C4-2B (cell line): ENCODE results near the gene PDGFA.

ENCODE experiments used
- H3K27ac ChIP-seq: fragments of 450-650 bp; 2 replicates; pipeline ENCODE4 v1.5.1; 2017
- CTCF ChIP-seq: fragments of 450-650 bp; conservative IDR thresholded peaks from 2 replicates; pipeline ENCODE4 v1.5.1; 2017; ENCODE audit warnings: mild to moderate bottlenecking
- ZFX ChIP-seq: fragments of 450-650 bp; IDR thresholded peaks from 2 replicates; pipeline ENCODE4 v1.6.1; 2017

The PDGFA gene

GRCh38 chr7:522951-523314 is 3.3 kb upstream of the PDGFA start:
- no peak overlapping the region for H3K27ac ChIP-seq
- no peak for TF ChIP-seq ZFX
- no peak for TF ChIP-seq CTCF

- TF ChIP-seq ZFX = no peak
- H3K27ac ChIP-seq = no peak overlapping the region
Measured at GRCh38 chr7:522071-522950, 2.7 kb upstream of the PDGFA start.

GRCh38 chr7:521221-522070 is 1.8 kb upstream of the PDGFA start:
- no peak for TF ChIP-seq ZFX
- TF ChIP-seq CTCF = no peak
- no peak overlapping the region for H3K27ac ChIP-seq

- H3K27ac ChIP-seq = no peak overlapping the region
Measured at GRCh38 chr7:520503-521161, 986 bp upstream of the PDGFA start.

GRCh38 chr7:518630-519483 is 789 bp downstream of the PDGFA start:
- H3K27ac ChIP-seq = peak overlapping the region; percentile 62

More at GRCh38 chr7:520503-521161, 986 bp upstream of the PDGFA start:
- TF ChIP-seq ZFX (no peak), CTCF (no peak)

GRCh38 chr7:517774-518629 is 1.6 kb downstream of the PDGFA start:
- TF ChIP-seq CTCF (no peak), ZFX (no peak)
- H3K27ac ChIP-seq = peak overlapping the region; percentile 62

More at GRCh38 chr7:518630-519483, 789 bp downstream of the PDGFA start:
- TF ChIP-seq ZFX = no peak
- TF ChIP-seq CTCF = no peak
